Dermis microvascular lymphatic vessel endothelial cell (primary cell): ENCODE results near the gene BMPER. TPM values are rescaled to one million over a fixed set of nuclear protein-coding genes. Genes with fewer than 3 reads are reported as not detected.
A peak's percentile ranks its signal among the peaks of the same experiment; 100 is the strongest.

ENCODE experiments used
- DNase-seq, 2 donors: peaks; one replicate each; pipeline versions ENCODE4 v3.0.0 to v3.0.0-alpha.2; 2010; ENCODE audit warnings: low read depth in 2 of 2
- total RNA-seq: library from RNA; depleted of rRNA; stranded (reverse); fragments of >200 nt; gene quantifications from 2 replicates; pipeline ENCODE4 v1.2.1, GENCODE V29; 2014

The BMPER gene
- total RNA-seq, 1 donor from 2014 or later, result 0.13 TPM

DNA sequence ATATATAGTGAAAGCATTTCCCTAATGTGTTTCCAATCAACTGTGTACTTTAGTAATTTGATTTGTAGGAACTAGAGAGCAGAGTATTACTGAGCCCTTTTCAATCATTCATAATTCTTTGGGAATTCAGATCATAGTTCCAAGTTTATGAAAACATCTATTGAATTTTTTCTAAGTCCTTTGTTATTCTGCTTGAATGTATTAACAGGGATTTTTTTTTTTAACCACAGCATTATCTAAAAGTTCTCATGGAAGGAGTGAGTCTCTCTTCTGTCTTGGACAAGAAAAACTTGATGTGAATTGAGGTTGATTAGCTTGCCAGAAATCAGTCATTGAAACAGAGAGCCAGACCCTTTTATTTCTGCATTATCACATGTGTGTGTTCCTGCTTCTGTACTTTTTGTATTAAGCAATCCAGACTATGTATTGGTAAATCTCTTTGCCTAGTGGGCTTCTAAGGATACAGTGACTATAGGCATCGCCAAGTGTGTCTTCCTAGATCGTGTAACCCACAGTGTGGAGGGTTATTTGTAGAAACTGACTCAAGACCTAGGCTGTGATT is 59.9 kb downstream of the BMPER start:
- no peak for DNase-seq

DNA sequence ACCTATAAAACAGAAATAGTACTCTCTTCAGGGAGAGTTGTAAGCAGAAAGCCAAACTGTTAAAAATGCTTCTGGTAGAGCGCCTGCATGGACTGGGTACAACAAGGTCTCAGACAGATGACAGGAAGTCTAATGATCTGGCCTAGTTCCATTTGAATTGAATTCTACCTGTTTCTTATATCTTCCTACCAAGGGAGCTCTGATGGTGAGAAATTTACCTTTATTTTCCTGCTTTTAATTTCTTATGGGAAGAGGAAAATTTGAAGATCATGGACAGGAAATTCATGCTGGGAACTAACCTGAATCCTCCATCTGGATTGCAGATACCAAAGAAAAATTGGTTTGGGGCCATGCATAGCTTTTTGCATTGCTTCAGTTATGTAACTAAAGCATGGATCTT is 63.3 kb downstream of the BMPER start:
- DNase-seq, result no peak

DNA sequence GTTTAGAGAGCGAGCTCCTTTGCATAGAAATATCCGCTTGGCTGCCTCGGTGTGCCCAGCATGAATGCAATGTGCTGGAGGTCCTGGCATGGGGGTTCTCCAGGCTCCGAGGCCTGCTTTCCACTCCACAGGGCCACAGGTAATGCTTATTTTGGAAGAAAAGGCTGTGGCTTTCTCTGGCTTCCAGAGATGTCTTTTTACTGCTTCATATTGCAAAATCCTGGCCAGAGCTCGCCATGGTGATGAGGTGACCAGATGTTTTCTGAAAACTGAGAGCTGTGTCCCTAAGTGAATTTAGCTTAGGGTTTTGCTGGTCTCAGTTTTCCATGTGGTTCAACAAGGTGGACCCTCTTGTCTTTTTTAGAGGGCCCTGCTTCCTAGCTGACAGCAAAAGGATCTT is 65.2 kb downstream of the BMPER start:
- DNase-seq, result no peak

DNA sequence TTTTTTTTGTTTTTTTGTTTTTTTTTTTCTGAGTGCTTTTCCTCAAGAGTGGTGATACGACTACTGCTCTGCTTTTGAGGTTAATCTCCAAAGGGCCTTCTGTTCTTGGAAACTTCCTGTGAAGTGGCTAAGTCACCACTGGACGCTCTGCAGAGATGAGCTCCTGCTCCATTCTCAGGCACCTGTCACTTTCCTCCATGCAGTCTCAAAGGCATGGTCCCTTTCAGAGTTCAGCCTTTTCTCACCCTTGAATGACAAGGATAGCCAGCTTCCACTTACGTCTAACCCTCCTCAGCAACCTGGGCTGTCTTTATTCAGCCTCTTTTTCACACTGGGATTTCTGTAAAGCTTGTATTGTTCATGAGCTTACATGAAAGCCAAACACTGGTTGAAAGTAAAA is 65.8 kb downstream of the BMPER start:
- no peak for DNase-seq

DNA sequence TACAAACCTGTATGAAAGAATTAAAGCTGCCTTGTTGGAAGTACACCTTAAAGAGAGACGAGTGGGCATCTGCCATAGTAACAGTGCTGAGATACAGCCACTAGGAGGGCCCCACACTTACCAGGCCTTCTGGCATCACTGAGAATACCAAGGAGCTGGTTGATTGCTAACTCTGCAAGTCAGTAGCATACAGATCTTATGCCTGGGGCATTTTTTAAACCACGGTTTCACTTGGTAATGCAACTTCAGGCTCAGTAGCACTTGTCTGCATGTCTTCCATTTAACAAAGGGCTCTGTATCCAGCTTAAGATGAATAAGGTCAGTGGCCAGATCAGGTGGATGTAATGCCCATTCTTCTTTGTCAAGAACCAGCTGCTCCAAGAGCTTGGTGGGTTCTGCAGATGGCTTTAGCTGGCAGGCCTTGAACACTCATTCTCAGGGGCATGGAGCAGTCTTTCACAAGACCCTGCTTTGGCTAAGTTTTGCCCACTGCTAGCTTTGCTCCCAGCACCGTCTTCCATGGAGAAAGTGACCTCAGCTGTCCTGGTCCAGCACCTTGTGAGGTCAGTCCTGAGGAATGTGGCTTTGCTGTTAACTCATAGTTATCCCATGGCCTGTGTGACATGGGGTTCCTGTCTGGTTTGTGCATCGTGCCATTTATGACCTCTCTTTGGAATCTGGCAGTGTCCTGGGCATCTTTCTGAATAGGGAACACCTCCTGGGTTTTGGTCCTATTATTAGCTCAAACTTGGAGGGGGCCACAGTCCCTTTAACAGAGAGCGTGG is 68.1 kb downstream of the BMPER start:
- no peak for DNase-seq

DNA sequence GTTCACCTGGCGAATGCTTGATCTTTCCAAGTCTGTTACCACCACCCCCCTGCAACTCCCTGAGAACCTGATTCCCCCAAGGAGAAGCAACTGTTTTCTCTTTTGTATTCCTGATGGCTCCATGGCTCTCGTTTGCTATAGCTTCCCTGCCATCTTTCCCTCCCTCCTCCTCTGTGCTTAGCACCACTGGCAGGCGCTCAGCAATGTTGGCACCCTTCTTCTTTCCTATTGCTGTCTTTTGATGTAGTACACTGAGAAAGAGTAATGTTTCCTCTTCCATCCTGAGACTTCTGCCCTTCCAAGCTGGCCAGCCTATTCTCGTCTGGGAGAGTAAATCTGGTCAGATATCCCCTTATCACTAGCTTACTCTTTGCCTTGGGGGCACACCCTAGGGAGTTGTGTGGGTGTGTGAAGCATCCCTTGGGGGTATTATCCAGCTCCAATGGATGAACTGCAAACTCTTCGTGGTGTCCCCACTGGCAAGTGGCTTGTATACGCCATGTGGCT is 74.0 kb downstream of the BMPER start:
- DNase-seq, result no peak

DNA sequence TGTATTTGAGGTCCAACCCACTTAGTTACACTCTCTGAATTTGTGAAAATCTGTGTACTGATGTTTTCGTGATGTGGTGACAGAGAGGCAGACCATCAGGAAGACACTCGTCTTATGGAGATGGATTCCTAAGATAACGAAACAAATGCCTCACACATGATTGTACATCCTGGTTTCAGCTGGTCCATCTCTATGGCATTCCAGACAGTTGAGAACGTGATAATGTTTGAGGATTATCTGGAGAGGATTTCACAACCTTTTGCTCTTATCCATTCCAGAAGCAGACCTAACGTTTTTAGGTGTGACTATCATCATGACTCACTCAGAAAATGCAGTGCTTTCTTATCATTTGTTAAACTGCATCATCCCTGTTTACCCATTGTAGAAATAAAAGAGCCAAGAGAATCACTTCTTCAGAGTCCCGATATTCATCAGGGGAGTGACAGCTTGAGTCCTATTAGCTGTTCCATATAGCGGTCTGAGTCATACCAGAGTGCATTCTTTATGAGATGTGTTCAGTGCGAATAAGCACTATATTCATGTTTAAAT is 74.5 kb downstream of the BMPER start:
- peak in 1 of 2 donors; percentile 19 for DNase-seq

DNA sequence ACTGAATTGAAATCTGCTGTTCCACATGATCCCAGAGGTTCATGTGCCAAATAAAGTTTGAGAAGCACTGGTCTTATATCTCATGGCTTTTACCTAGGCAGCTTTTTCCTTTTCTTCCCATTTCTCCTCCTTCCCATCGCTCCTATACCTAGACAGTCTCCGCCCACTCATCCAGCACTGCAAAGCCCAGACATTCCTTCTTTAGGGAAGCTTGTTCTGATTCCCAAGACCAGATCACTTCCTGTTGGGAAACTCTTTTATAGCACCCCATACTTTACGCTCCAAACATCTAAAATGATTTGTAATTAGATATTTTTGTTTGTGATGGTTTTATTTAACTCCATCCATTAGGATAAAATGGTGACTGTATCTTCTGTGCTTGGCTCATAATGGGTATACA is 75.9 kb downstream of the BMPER start:
- no peak for DNase-seq

DNA sequence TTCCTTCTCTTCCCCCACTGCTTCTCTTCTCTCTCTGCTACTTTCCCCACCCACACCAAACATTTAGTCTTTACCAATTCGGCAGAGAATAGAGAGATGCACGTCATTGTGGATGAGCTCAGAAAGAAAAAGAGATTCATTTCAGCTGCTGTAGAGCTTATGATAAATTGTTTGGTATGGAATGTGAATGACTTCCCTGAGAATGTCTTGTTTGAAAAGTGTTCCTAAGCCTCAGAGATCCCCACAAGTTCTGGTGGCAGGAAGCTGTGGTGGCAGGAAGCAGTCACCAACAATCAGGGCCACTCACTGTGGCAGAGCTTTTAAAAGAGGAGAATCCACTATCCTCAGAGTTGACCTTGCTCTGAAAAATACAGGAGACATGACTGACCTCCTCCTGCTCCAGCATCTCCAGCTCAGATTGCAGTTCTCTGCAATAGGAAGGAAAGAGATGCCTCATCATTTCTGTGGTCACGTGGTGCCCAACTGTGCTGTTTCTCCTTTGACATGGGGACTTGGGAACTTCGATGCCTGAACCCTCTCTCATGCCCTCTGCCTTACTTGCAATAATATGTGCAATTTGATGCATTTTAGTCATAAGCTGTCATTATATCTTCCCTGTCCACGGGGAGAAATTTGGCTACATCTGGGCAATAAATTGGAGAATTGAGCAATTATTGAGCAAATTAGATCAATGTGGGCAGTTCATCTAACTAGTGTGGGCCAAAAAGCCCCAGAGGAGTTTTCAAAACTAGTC is 76.5 kb downstream of the BMPER start:
- DNase-seq, result no peak

DNA sequence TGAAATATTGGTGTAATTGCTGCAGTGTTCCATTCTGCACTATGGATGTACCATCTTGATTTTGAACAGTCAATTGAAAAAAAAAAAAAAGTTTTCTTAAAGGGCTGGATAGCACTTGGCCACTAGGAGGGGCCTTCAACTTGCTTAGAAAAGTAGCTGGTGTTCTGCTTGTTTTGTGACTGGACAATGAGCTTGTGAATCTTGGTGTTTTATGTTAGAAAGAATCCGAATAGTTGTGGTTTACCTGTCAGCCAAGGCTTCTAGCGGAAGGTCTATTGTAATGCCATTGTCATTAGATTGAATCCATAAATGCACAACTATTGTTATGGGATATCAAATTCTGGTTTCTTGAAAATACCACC is 77.1 kb downstream of the BMPER start:
- peak in 1 of 2 donors; percentile 33 for DNase-seq

DNA sequence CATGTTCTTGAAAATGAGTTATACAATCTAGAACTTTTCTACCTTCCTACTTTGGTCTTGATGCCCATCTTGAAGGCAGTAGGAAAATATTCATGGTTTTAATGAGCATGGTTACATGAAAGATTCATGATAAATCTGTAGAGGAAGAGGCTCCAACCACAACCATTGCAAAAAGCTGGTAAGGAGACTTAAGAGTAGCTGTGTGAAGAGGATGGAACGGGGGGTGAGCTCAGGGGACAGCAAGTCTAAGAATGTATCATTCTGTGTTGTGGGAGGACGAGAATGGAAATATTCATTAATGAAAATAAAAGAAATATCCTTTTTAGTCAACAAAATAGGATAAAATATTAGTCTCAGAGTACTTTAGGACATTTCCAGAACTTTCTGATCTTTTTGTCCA is 81.1 kb downstream of the BMPER start:
- DNase-seq, result no peak

DNA sequence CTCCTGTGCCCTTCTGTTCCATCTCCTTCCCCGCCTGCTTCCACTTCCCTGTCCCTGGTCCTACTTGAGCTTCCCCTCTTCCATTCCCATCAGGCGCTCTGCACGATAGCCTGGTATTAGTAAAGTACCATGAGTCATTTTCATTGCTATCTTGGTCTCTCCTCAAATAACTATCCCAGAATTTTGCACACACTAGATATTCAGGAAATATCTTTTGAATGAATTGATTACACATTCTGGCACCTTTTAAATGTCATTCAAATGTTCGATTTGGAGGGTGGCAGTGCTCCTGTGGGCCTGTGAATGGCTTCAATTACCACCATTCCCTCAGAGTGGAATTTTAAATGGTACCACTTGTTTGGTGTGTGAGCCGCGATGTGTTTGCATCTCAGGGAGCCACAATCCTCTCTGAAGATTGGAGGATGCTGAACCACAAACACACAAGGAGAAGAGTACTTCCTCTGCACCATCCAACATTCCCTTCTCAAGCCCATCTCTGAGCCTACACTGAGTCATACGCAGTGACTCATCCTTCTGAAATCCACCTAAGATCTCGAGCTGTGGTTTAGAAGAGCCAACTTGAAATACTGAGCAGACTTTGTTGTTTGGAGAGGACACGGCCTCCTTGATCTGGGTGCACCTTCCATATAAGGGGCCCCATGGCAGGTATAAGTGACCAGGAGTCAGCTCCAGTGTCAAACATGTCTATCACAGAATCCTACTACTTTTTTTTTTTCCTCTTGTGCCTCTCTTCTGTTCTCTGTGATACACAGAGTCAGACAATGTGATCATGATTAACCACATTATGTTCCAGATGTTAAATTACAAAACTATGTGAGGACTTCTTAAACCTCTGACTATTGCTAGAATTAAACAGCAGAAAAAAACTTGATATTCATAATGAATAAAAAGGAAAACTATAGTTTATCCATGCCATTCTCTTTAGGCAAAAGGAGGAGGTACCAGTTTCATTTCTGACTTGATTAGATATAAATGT is 81.9 kb downstream of the BMPER start:
- DNase-seq, result peak in 1 of 2 donors; percentile 65

DNA sequence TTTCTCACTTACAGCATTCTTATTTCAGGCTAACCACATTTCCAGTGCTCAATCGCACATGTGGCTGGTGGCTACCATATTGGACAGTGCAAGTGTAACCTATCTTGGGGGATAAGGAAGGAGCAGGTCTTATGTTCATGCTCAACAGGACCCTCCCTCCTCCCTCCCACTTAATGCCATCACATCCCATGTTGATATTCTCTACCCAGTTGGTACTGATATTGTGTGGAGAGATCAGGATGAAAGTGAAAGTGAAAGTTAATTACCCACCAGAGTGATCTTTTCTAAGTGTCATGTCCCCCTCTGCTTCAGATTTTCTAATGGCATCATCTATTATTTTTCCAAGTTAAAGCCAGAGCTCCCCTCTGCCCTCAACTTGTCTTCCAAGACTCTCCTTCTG is 91.6 kb downstream of the BMPER start:
- no peak for DNase-seq

DNA sequence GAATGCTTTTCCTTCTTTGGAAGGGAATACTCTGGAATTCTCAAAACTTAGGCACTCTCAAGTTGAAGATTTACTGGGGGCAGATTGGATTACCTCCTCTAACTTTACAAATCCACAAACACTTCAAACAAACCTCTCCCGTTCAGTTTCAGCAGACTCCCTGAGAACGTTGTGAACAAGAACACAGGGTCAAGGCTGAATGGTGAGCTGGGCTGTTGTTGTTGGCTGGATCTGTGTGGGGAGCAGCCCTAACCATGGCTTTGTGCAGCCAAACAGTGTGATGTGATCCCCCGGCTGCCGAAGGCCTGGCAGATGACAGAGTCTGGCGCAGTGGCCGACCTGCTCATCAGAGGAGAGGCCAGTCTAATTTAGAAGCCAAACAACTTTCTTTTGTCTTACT is 93.1 kb downstream of the BMPER start:
- no peak for DNase-seq

DNA sequence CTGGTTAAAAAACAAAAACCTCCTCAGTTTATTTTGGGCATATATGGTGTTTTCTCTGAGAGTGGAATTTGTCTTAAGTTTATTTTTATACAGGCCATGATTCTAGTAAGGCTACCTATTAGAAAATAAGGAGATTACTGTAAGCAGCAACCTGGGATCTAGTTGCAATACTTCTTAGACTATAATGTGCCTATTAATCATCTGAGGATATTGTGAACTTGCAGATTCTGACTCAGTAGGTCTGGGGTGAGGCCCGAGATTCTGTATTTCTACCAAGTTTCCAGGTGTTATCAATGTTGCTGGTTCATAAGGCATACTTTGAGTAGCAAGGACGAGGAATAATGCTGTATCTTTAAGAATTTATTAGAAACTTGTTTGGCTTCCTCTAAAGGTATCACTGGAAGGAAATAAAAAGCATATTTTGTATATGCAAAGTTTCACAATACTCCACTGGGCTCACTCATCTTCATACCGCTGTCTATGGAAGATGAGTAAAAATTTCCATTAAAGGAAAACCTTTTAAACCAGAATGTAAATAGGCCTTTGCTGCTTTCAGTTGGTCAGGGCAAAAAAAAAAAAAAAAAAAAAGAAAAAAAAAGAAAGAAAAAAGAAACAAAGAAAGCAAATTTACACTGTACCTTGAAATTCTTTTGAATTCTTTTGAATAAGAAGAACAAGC is 105.8 kb downstream of the BMPER start:
- peak in 1 of 2 donors; percentile 15 for DNase-seq

DNA sequence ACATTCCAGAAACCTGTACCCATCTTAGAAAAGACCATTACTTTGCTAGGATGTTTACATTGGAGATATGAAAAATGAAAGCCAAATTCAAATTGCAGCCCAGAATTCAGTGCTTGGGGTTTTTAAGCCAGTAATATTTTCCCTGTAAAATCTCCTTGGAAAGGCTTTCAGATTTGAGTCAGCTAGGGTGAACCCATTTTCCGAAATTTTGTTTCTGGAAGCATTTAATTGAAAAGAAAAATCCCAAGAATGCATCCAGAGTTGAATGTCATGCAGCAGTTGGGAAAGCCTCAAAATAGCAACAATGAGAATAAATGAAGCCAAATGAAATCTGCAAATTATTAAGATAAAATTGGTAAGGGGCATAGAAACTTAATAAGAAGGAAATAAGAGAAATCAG is 106.4 kb downstream of the BMPER start:
- no peak for DNase-seq

DNA sequence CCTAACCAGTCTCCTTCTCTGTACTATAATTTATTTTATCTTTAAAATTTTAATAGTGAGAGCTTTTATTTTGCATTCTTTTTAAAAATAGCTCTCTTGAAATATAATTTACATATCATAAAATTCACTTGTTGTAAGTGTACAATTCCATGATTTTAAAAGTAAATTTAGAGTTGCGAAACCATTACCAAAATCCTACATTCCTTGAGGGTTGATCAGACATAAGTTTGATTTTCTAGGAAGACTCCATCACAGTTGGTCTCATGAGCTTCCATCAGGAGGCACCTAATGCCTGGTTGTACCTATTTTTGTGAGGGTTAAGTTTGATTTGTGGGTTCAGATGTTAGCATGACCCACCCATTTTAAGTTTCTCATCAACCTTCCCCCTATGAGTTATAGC is 108.1 kb downstream of the BMPER start:
- DNase-seq, result no peak

DNA sequence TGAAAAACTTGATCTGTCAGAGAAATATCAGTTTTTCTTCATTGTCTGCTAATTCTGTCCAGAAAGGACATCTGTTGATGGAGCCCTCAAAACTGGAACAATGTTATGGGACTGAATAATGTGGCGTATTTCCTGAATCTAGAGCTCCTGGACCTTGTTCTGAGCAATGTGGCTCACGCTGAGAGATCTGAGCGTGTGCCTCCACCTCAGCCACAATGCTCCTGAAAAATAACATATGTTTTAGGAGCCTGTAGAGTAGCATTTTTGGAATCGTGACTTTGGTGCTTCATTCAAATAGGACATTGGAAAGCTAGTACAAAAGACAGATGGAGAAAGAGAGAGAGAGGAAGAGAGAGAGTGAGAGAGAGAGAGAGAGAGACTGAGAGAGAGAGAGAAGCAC is 110.3 kb downstream of the BMPER start:
- DNase-seq, result no peak

DNA sequence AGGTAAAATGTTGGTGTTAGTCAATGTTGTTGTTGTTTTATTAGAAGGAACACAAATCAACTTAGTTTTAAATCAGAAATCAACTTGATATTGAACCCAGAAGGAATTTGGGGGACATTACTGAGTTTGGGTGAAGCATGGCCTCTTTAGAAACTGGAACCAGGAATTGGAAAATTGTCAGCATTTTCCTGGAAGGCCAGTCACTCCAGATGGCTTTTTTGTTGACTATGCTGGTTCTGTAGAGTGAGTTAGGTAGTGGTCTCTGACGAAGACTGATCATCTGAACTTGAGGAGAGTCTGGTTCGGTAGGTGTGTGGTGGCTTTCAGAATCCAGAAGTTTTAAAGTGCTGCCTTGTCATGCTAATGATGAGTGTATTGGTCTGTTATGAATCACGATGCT is 111.5 kb downstream of the BMPER start:
- DNase-seq, result no peak

DNA sequence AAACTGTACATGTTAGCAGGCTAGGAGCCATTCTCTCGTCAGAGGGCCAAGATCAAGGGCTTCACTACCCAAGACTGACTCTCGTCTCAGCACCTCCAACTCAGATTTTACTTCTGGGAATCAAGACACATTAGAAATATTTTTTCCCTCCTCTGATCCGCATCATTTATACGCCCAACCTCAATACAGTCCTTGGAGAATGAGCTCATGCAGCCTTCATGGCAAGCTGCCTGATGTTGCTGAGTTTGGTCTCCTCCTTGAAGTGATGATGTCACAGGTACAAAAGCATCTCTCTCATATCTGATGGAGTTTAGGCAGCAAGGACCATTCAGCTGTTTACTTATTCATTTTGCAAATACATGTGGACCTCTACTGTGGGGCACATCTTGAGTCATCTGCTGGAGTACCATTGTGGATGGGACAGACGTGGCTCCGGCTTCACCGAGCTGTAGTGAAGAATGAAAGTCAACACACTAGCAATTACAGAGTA is 114.0 kb downstream of the BMPER start:
- DNase-seq, result no peak
